ENCODE measurements around the gene GPX3.

The GPX3 gene

GRCh38 chr5:151034422-151035379 is 14.3 kb downstream of the GPX3 start:
- no peak for DNase-seq (ENCODE audit: low spot score)

GRCh38 chr5:151036556-151036955 is 16.2 kb downstream of the GPX3 start:
- DNase-seq (ENCODE audit: low spot score), result no peak

DNA sequence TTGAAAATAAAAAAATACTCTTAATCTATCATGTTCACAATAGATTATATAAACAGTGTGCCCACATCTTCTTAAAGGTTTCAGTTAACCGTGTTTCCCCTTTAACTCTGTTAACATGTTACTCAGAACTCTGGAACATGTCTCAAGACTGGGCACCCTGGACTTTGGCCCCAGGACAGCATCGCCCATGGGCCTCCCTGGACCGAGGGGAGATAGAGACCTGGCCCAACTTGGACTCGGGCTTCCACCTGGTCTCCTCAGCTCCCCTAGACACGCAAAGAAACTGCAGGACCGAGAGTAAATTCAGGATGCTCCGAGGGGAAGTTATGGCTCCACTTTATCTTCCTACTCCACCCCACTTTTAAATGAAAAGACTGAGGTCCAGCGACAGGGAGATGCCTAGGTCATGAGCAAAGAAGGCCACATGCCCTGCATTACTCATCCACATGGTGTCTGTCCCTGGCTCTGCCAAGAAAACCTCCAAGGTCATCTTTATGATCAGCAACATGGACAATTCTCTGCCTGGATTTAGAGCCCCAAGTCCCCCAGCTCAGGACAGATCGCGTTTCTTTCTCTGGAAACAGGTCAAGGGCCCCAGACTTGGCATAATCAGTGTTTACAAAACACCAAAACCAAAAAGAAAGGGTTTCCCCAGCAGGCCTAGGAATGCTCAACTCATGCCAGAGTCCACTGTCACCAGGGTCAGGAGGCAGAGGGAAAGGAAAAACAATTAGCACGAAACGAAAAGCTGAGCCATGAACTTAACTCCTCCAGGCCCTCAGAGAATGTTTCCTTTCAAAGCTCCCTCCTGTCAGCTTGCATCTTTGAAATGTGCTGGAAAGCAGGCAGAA is 17.4 kb downstream of the GPX3 start:
- no peak for DNase-seq (ENCODE audit: low spot score)

DNA sequence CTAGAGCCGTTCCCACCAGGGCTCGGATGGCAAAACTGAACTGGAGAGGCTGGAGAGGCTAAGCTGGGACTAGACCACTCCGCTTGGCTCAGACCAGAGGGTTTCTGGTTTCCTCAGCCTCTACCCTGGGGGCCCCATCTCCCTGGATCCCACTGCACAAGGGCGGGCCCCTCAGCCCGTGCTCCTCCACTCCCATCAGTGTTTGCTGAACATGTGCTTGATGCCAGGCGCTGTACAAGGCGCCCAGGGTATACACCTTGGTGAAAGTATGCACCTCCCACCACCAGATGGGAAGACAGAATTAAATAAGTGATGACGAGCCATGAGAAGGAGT is 18.0 kb downstream of the GPX3 start:
- no peak for DNase-seq (ENCODE audit: low spot score)

DNA sequence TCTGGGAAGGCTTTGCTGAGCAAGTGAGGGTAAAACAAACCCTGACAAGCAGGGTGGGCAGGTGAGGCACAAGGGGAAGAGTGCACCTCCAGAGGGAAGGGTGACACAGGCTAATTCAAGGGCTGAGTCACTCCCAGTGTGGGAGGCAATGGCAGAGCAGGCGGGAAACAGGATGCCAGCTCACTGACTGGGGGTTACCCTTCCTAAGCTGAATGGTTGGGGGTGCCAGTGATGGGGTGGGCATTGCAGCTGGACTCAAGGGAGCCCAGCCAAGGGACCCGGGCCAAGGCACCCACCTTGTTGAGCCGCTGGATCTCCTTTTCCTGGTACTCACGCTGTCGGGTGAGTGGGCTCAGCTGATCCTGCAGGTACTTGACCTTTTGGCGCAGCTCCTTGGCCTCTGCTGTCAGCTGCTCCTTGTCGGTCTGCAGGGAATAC is 18.4 kb downstream of the GPX3 start:
- no peak for DNase-seq (ENCODE audit: low spot score)

DNA sequence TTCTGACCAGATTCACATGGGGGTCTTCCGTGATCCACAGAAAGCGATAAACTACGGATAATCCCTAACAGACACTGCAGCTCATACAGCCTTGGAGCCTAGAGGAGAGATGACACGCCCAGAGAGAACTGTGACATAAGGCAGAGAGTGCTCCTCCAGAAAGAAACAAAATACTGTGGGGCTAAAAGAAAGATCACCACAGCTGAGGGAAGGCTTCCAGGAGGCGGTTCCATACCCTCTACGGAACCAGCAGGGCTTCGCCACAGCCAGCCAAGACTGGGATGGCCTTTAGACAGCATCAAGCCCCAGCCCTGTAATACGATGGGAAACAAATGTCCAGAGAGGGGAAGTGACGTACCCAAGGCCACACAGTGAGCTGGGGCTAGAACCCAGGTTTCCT is 19.3 kb downstream of the GPX3 start:
- DNase-seq (ENCODE audit: low spot score), result no peak

DNA sequence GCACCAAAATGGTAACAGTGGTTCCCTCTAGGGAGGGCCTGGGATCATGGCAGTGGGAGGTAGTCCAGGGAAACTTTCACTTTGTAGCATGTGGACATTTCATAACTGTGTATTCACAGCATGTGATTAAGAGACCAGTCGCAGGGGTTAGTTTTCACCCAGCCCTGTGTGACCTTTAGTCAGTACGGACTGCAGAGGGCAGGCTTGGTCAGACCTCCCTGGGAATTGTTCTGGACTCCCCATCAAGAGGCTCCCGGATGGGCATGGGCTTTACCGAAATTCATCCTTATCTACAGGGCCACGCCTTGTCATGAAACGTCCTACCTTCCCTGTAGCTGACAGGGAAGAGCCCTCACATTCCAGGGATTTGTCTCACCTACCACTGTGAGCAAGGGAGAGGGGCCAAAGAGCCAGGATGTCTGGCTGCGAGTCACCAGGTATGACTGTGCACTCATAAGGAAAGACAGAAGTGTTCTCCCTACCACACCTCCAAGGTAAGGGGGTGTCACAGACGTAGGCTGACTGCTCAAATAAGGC is 19.9 kb downstream of the GPX3 start:
- no peak for DNase-seq (ENCODE audit: low spot score)

DNA sequence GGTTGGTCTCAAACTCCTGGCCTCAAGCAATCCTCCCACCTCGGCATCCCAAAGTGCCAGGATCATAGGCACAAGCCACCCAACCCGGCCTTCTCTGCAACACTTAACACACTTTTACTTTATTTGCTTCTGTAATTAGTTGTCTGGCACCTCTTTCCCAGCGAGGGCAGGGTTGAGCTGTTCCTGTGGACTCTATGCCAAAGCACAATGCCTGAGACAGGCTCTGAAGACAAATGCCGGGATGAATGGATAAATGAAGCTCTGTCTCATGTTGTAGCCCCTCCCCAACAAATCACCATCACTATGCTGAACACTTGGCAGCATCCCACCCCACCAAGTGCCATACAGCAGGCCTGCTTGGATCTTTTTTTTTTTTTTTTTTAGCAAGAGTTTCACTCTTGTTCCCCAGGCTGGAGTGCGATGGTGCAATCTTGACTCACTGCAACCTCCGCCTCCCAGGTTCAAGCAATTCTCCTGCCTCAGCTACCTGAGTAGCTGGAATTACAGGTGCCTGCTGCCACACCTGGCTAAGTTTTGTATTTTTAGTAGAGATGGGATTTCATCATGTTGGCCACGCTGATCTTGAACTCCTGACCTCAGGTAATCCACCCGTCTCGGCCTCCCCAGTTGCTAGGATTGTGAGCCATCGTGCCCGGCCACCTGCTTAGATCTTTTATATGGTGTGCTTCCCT is 21.3 kb downstream of the GPX3 start:
- no peak for DNase-seq (ENCODE audit: low spot score)

DNA sequence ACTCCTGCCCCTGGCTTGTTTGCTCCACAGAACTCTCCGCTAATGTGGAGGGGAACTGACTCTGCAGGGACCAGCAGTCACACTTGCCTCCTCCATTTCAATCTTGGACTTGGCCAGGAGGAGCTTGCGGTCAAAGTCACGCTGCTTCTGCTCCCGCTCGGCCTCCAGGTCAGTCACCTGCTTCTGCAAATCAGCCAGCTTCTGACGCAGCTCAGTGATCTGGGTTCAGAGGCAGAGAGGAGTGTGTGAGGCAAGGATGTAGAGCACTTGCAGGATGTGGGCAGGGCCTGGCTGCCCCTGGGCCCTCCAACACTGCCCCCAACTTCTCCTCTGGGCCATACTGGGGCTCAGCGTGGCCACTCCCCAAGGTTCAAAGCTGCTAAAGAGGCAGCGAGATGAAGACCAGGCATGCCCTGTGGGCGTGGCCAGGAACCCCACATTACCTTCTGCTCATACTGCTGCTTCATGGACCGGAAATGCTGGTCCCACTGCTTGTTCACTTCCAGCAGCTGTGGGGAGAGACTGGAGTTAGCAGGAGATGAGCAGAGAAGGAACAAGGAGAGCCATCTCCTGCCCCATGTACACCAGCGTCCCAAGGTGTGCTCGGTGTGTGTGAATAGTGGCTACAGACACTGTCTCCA is 22.2 kb downstream of the GPX3 start:
- DNase-seq (ENCODE audit: low spot score), result no peak

DNA sequence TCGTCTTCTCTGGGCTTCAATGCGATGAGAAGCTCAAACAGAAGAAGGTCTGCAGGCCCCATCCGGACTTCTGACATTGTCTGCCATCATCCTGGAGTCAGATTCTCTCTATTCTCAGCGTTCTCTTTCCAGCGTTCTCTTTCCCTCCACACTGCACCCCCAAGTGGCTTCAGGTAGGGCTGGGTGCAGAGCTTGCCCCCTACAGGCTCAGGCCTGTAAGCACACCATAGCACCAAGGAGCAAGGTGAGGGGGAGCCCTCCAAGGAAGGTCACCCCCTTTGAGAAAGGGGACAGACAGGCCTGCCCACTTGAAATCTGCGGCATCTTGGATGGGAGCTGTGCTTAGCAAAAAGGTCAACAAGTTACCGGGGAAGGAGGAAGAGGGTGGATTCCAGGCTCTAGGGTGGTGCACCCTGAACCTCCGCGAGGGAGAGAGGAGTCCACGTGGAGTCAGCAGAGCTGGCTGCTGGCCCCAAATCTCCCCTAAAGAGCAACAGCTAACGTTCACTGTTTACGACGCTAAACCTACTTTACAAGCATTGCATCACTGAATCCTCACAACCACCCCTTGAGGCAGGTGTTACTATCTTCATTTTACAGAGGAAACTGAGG is 27.5 kb downstream of the GPX3 start:
- DNase-seq (ENCODE audit: low spot score), result peak; percentile 31

GRCh38 chr5:151048526-151048925 is 28.1 kb downstream of the GPX3 start:
- DNase-seq (ENCODE audit: low spot score), result no peak

GRCh38 chr5:151051066-151051930 is 30.9 kb downstream of the GPX3 start:
- DNase-seq (ENCODE audit: low spot score), result peak; percentile 62

- no peak for DNase-seq (ENCODE audit: low spot score)
Measured at GRCh38 chr5:151051931-151052608, 31.7 kb downstream of the GPX3 start.

- no peak for DNase-seq (ENCODE audit: low spot score)
Measured at GRCh38 chr5:151052836-151053235, 32.4 kb downstream of the GPX3 start.

DNA sequence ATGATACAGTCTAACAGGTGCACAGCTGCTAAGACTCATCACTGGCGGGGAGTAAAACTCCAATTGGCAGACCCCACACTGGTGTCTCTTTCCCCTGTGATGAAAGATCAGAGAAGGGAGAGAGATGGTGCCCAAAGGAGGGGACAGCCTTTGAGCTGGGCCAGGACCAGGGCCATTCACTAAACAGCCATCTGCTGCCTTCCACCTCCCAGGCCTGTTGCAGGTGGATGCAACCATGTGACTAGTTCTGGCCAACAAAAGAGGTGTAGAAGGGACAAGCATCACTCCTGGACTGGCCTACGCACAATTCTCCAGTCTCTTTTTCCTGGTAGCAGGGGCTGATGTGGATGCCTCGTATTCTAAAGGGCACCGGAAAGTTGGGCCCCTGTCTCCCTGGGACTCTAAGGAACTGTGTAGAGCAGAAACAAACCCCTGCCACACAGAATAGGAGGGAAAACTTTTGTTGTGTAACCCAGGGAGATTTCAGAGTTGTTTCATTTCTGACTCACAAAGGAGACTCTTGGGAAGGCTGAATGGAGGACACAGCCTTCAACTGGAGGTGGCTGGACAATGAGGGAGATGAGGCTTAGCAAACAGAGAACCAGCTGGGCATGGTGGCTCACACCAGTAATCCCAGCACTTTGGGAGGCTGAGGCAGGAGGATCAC is 33.5 kb downstream of the GPX3 start:
- DNase-seq (ENCODE audit: low spot score), result no peak

DNA sequence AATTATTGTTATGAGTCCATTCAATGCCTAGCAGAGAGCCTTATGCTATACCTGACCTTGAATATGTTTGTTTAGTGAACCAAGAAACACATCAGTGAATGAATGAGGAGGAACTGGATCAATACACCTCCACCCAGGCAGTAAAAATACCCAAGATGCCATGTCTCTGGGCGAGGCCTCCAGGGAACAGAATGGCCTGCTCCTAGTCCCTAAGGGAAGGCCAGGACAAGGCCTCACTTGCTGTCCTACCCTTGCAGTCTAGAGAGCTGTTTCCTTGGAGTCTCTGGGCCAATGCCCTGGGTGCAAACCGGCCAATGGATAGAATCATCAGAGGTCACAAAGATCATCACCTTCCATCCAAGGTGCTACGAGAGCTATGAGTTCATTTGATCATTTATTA is 34.3 kb downstream of the GPX3 start:
- no peak for DNase-seq (ENCODE audit: low spot score)

- DNase-seq (ENCODE audit: low spot score), result no peak
Measured at GRCh38 chr5:151055336-151055735, 34.9 kb downstream of the GPX3 start.

DNA sequence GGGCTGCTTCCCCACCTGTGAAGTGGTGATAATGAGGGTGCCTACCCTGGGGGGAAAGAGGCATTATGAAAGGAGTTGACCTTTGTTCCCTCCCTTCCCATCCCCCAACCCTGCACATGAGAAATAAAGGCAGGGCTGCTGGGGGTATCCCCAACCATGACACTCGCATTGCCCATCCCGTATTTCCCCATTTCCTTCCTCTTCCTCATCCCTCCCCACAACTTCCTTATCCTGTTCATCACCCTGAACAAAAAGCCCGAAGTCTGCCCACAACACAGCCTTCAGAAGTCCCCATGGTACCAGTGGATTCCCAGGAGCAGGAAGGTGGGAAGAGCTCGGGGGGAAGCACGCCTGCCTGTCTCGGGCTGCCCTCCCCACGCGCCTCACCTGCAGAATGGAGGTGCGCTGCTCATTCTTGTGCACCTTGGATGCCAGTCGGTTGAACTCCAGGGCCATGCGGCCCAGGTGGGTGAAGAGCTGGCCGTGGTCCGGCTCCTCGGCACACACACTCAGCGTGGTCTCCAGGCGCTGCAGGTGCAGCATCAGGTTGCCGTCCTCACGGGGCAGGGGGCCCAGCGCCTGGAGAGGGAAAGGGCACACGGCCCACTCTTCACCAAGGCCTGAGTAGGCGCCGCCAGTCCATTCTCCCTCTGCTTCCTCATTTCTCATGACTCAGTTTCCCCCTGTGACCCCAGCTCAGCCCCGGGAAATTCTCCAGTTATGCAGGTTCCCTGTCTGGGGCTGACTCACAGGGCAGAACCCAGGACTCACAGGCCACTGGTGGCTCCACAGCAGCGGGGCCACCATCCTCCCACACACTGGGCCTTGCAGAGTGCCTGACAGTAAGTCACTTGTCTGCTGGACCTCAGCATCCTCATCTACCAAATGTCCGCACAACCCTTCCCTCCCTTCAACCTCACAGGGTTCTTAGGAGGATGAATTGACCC is 36.3 kb downstream of the GPX3 start:
- no peak for DNase-seq (ENCODE audit: low spot score)
